Measurements from ENCODE around the gene VPS13D.

The VPS13D gene

GRCh38 chr1:12540580-12541273 is 310.9 kb downstream of the VPS13D start:
- no peak for DNase-seq (ENCODE audit: low read depth)

GRCh38 chr1:12541274-12542137 is 311.7 kb downstream of the VPS13D start:
- peak; percentile 88 for DNase-seq (ENCODE audit: low read depth)

- no peak for DNase-seq (ENCODE audit: low read depth)
These were observed 312.3 kb downstream of the VPS13D start for GRCh38 chr1:12542138-12542465.

GRCh38 chr1:12542616-12543592 is 313.1 kb downstream of the VPS13D start:
- DNase-seq (ENCODE audit: low read depth): no peak

- no peak for DNase-seq (ENCODE audit: low read depth)
These were observed 313.9 kb downstream of the VPS13D start for GRCh38 chr1:12543740-12544154.

- DNase-seq (ENCODE audit: low read depth): no peak
These were observed 314.5 kb downstream of the VPS13D start for GRCh38 chr1:12544357-12544756.

GRCh38 chr1:12544992-12545391 is 315.2 kb downstream of the VPS13D start:
- DNase-seq (ENCODE audit: low read depth): no peak

- no peak for DNase-seq (ENCODE audit: low read depth)
These were observed 317.1 kb downstream of the VPS13D start for GRCh38 chr1:12546771-12547585.

GRCh38 chr1:12547586-12548225 is 317.9 kb downstream of the VPS13D start:
- no peak for DNase-seq (ENCODE audit: low read depth)

- DNase-seq (ENCODE audit: low read depth): no peak
These were observed 318.6 kb downstream of the VPS13D start for GRCh38 chr1:12548279-12548972.

- DNase-seq (ENCODE audit: low read depth): no peak
These were observed 319.2 kb downstream of the VPS13D start for GRCh38 chr1:12548973-12549459.

GRCh38 chr1:12549460-12550349 is 319.9 kb downstream of the VPS13D start:
- DNase-seq (ENCODE audit: low read depth): peak; percentile 91

GRCh38 chr1:12551584-12551983 is 321.8 kb downstream of the VPS13D start:
- no peak for DNase-seq (ENCODE audit: low read depth)

GRCh38 chr1:12552111-12552888 is 322.5 kb downstream of the VPS13D start:
- DNase-seq (ENCODE audit: low read depth): no peak

GRCh38 chr1:12552951-12553921 is 323.4 kb downstream of the VPS13D start:
- no peak for DNase-seq (ENCODE audit: low read depth)

GRCh38 chr1:12553963-12554362 is 324.1 kb downstream of the VPS13D start:
- DNase-seq (ENCODE audit: low read depth): no peak
